NCI-H1105 treated with DMSO at 0.1 percent for 48 hours (cell line): Measurements from ENCODE around the gene SOX5.

Experiments used
- DNase-seq: peaks from one replicate; lab custom pipeline; 2025; lab: John Stamatoyannopoulos, UW

Gene SOX5

GRCh38 chr12:23482571-23482970 lies 466.9 kb downstream of the SOX5 start:
- peak; percentile 46 for DNase-seq
